ENCODE data around the gene UBAC1. TPM values are rescaled to one million over a fixed set of nuclear protein-coding genes. Genes with fewer than 3 reads are reported as not detected.

UBAC1 gene
- total and polyA plus RNA-seq, 10 of the 15 experiments (the other 5 are each of a cell fraction or from before 2014, with no cell fraction given) = 16.7 to 54.6 (median 38.5) TPM

DNA sequence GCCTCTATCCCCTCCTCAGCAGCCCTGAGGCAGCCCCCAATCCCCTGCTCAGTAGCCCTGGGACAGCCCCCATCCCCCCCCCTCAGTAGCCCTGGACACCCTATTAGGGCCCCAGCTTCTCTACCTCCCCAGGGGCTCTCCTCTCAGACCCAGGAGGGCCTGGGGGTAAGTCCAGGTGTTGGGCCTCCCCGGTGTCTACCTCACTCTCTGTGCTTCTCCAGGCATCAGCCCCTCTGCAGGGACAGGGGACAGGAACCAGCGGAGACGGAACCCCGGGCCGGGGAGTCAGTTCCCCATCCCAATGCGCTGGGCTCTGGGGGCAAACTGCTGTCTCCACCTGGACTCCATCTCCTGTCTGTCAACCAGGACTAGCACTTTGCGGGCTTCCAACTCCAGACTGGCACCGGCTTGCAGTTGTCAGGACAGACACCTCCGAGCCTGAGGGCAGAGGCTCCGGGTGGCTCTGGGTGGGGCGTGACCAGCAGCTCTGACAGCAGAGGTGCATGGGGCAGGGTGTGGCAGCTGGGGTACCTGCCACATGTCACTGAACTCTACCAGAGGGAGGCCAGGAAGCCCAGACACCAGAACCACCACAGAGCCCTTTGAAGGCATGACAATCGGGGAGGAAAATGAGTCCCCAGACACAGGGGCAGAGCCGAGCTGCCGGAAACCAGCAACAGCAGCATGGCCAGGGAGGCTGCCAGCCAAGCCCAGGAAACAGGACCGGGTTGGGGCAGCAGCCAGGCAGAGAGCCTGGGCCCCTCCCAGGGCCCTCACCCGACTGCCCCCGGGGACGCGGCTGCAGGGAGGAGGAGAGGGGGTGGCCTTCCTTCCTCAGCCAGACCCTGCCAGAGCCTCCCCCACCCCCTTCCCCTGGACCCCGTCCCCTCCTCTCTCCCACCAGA is 17.7 kb upstream of the UBAC1 start:
- intact Hi-C loops (cut with micrococcal nuclease; ENCODE audit: unreplicated experiment) (no loop called here), in situ Hi-C loops (cut with MboI) (no loop called here)
- FAIRE-seq = no peak
- DNase-seq (ENCODE audit: low read depth, low spot score) = no peak
- H2AFZ ChIP-seq (ENCODE audit: control insufficient read depth, low read depth, low read length) = no peak overlapping the region
- no TSS peak for BruUV-seq (replicated peaks)
- no peaks in the 10 kb centered on the region for H3K36me3 ChIP-seq (ENCODE audit: control insufficient read depth in 2 of 2, insufficient read depth in 2 of 2, low read length in 1 of 2)
- under 1% methylated on average over 17 of the region's 20 CpGs for WGBS (ENCODE audit: insufficient coverage, insufficient replicate concordance, low lambda C conversion rate, missing lambda C conversion rate)
- ChIA-PET POLR2A (no interaction called here), RAD21 (ENCODE audit: unreplicated experiment) (no interaction called here), SMC1A (ENCODE audit: uncharacterized antibody, unreplicated experiment) (no interaction called here), CTCF (no interaction called here)
- no peak for ATAC-seq
- H3K9me3 ChIP-seq (replicated peaks; ENCODE audit: control insufficient read depth, insufficient read depth, low read length) = no peaks in the 10 kb centered on the region
- H3K27ac ChIP-seq (ENCODE audit: control insufficient read depth, insufficient read depth) = no peak overlapping the region
- TF ChIP-seq GATAD2B (conservative IDR thresholded peaks at IDR 0.05; ENCODE audit: low read depth) (no peak), RELA (IDR thresholded peaks at IDR 0.05; ENCODE audit: borderline replicate concordance, partially characterized antibody) (no peak), FOXK2 (IDR thresholded peaks at IDR 0.05) (no peak), SPI1 (IDR thresholded peaks at IDR 0.05; ENCODE audit: borderline replicate concordance, insufficient read depth, low read depth, low read length) (no peak), SMAD1 (IDR thresholded peaks at IDR 0.05; ENCODE audit: low read depth, partially characterized antibody) (no peak), HCFC1 (IDR thresholded peaks at IDR 0.05; ENCODE audit: low read length) (no peak), SMAD5 (IDR thresholded peaks at IDR 0.05; ENCODE audit: low read depth) (no peak), CHD1 (IDR thresholded peaks at IDR 0.05; ENCODE audit: low read depth, low read length) (no peak), POLR2AphosphoS5 (IDR thresholded peaks at IDR 0.05; ENCODE audit: low read length) (no peak)
- TF ChIP-seq, protein P1, sequence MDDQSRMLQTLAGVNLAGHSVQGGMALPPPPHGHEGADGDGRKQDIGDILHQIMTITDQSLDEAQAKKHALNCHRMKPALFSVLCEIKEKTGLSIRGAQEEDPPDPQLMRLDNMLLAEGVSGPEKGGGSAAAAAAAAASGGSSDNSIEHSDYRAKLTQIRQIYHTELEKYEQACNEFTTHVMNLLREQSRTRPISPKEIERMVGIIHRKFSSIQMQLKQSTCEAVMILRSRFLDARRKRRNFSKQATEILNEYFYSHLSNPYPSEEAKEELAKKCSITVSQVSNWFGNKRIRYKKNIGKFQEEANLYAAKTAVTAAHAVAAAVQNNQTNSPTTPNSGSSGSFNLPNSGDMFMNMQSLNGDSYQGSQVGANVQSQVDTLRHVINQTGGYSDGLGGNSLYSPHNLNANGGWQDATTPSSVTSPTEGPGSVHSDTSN (IDR thresholded peaks at IDR 0.05; ENCODE audit: insufficient replicate concordance, low read depth, low read length) = no peak
- H3K9ac ChIP-seq (ENCODE audit: control insufficient read depth, insufficient read depth, low read length) = no peak overlapping the region
- no peaks in the 10 kb centered on the region for H3K79me2 ChIP-seq (ENCODE audit: control insufficient read depth, insufficient read depth, low read length)
- no peaks in the 10 kb centered on the region for H4K20me1 ChIP-seq (ENCODE audit: control insufficient read depth, insufficient read depth)
- H3K4me2 ChIP-seq (ENCODE audit: control insufficient read depth, insufficient read depth) = no peak overlapping the region
- peaks cover 0 to 2% of the 10 kb centered on the region in 2 experiments; a peak in 2 of 4 replicates for H3K27me3 ChIP-seq (replicated peaks in 1 of 2; ENCODE audit: control insufficient read depth in 2 of 2, insufficient read depth in 2 of 2, low read length in 1 of 2)
- no peak overlapping the region for H3K4me3 ChIP-seq
- no peaks in the 10 kb centered on the region for H3K4me1 ChIP-seq (ENCODE audit: control insufficient read depth, insufficient read depth, low read length)
